LHCN-M2 (cell line): ENCODE measurements around the gene PDIA6. TPM values are rescaled to one million over a fixed set of nuclear protein-coding genes. Genes with fewer than 3 reads are reported as not detected.
"Not testable (repeated sequence)": the region's sequence is repeated elsewhere in the genome, so short reads cannot be mapped to it uniquely, and the experiment has no call there.

ENCODE experiments used
- DNase-seq: peaks from one replicate; pipeline ENCODE4 v3.0.0-alpha.2; 2012; ENCODE audit warnings: low read depth
- total RNA-seq: library from RNA; depleted of rRNA; stranded (reverse); fragments of >200 nt; gene quantifications from 2 replicates; pipeline ENCODE4 v1.2.3, GENCODE V29; 2014

PDIA6 gene
- total RNA-seq, 1 experiment from 2014 or later = 256 TPM

- DNase-seq = peak; percentile 15
These were observed 2.1 kb downstream of the PDIA6 start for GRCh38 chr2:10810202-10811161.

- no peak for DNase-seq
These were observed 6.0 kb downstream of the PDIA6 start for GRCh38 chr2:10806543-10806942.

- not testable (repeated sequence) for DNase-seq
These were observed 6.6 kb downstream of the PDIA6 start for GRCh38 chr2:10805990-10806389.

- no peak for DNase-seq
These were observed 9.9 kb downstream of the PDIA6 start for GRCh38 chr2:10802657-10803056.

GRCh38 chr2:10800163-10800562 lies 12.4 kb downstream of the PDIA6 start:
- DNase-seq = no peak

- no peak for DNase-seq
These were observed 13.8 kb downstream of the PDIA6 start for GRCh38 chr2:10798783-10799182.

GRCh38 chr2:10796703-10797102 lies 15.9 kb downstream of the PDIA6 start:
- DNase-seq = no peak

GRCh38 chr2:10795508-10796046 lies 17.0 kb downstream of the PDIA6 start:
- no peak for DNase-seq

- no peak for DNase-seq
These were observed 17.7 kb downstream of the PDIA6 start for GRCh38 chr2:10794876-10795275.

- no peak for DNase-seq
These were observed 18.8 kb downstream of the PDIA6 start for GRCh38 chr2:10793816-10794215.

GRCh38 chr2:10792660-10793400 lies 19.8 kb downstream of the PDIA6 start:
- DNase-seq = no peak

- no peak for DNase-seq
These were observed 20.5 kb downstream of the PDIA6 start for GRCh38 chr2:10792001-10792634.

- DNase-seq = no peak
These were observed 22.2 kb downstream of the PDIA6 start for GRCh38 chr2:10790228-10790973.

GRCh38 chr2:10788855-10789254 lies 23.7 kb downstream of the PDIA6 start:
- no peak for DNase-seq

- no peak for DNase-seq
These were observed 25.2 kb downstream of the PDIA6 start for GRCh38 chr2:10787176-10787968.

- no peak for DNase-seq
These were observed 26.2 kb downstream of the PDIA6 start for GRCh38 chr2:10786240-10786982.

- no peak for DNase-seq
These were observed 27.3 kb downstream of the PDIA6 start for GRCh38 chr2:10785260-10785659.

- no peak for DNase-seq
These were observed 27.9 kb downstream of the PDIA6 start for GRCh38 chr2:10784719-10785118.

- DNase-seq = no peak
These were observed 29.2 kb downstream of the PDIA6 start for GRCh38 chr2:10783421-10783820.

- no peak for DNase-seq
These were observed 30.8 kb downstream of the PDIA6 start for GRCh38 chr2:10781746-10782145.
